SK-N-SH (cell line): Measurements from ENCODE around the gene DAGLB.

Experiments
- EZH2phosphoT487 ChIP-seq: fragments of 200-600 bp; sonication (generic); IDR thresholded peaks from 2 replicates; pipeline ENCODE4 v1.6.1; 2017; ENCODE audit warnings: low read depth, mixed run types, mild to moderate bottlenecking, antibody characterized with exemption, moderate library complexity, borderline replicate concordance
- GABPA ChIP-seq: IDR thresholded peaks from 2 replicates; pipeline ENCODE4 v1.4.0; 2012; ENCODE audit warnings: low read depth, mild to moderate bottlenecking
- REST ChIP-seq: IDR thresholded peaks from 2 replicates; pipeline ENCODE4 v1.6.1; 2012; ENCODE audit warnings: mild to moderate bottlenecking, low read depth, low read length, moderate library complexity
- TF ChIP-seq, protein P1 (sequence below): fragments of 200-600 bp; sonication (generic); IDR thresholded peaks from 2 replicates; pipeline ENCODE4 v1.6.1; 2017; ENCODE audit warnings: antibody characterized with exemption, mild to moderate bottlenecking, moderate library complexity

- TF ChIP-seq, protein P1, sequence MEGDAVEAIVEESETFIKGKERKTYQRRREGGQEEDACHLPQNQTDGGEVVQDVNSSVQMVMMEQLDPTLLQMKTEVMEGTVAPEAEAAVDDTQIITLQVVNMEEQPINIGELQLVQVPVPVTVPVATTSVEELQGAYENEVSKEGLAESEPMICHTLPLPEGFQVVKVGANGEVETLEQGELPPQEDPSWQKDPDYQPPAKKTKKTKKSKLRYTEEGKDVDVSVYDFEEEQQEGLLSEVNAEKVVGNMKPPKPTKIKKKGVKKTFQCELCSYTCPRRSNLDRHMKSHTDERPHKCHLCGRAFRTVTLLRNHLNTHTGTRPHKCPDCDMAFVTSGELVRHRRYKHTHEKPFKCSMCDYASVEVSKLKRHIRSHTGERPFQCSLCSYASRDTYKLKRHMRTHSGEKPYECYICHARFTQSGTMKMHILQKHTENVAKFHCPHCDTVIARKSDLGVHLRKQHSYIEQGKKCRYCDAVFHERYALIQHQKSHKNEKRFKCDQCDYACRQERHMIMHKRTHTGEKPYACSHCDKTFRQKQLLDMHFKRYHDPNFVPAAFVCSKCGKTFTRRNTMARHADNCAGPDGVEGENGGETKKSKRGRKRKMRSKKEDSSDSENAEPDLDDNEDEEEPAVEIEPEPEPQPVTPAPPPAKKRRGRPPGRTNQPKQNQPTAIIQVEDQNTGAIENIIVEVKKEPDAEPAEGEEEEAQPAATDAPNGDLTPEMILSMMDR, result no peak
- TF ChIP-seq GABPA (no peak), EZH2phosphoT487 (no peak), REST (no peak)
Observed at GRCh38 chr7:6479067-6479466, 31.3 kb upstream of the DAGLB start.
